DOHH2 (cell line): ENCODE data around the gene SH3GLB1.

ENCODE experiments used
- H3F3A ChIP-seq: fragments of 200-600 bp; sonication (generic), shearing (Covaris generic); 2 replicates; pipeline ENCODE4 v1.6.0; 2016; ENCODE audit warnings: antibody characterized with exemption, mild to moderate bottlenecking; ENCODE audit not compliant: control insufficient read depth, insufficient read depth
- H3K27ac ChIP-seq: fragments of 200-600 bp; sonication (generic); 2 replicates; pipeline ENCODE4 v1.5.1; 2014; ENCODE audit warnings: low read depth, mild to moderate bottlenecking, low read length, moderate library complexity
- H3K27me3 ChIP-seq: fragments of 200-600 bp; sonication (generic); 2 replicates; pipeline ENCODE4 v1.6.1; 2014; ENCODE audit warnings: mild to moderate bottlenecking, low read length, mixed read lengths; ENCODE audit not compliant: control insufficient read depth
- H3K36me3 ChIP-seq: fragments of 200-600 bp; sonication (generic); 2 replicates; pipeline ENCODE4 v1.6.1; 2014; ENCODE audit warnings: mild to moderate bottlenecking, low read length, moderate library complexity, mixed read lengths; ENCODE audit not compliant: control insufficient read depth
- H3K4me1 ChIP-seq: fragments of 200-600 bp; sonication (generic); 2 replicates; pipeline ENCODE4 v1.6.1; 2014; ENCODE audit warnings: mild to moderate bottlenecking, low read length, mixed read lengths; ENCODE audit not compliant: control insufficient read depth
- H3K4me2 ChIP-seq: fragments of 200-600 bp; sonication (generic); 2 replicates; pipeline ENCODE4 v1.6.0; 2014; ENCODE audit warnings: mild to moderate bottlenecking, low read length, moderate library complexity
- H3K4me3 ChIP-seq: fragments of 200-600 bp; sonication (generic); 2 replicates; pipeline ENCODE4 v1.5.1; 2014; ENCODE audit warnings: mild to moderate bottlenecking, low read length, mixed read lengths
- H3K79me2 ChIP-seq: fragments of 200-600 bp; sonication (generic); 2 replicates; pipeline ENCODE4 v1.6.1; 2014; ENCODE audit warnings: mild to moderate bottlenecking, low read length, mixed read lengths; ENCODE audit not compliant: control insufficient read depth
- H3K9me2 ChIP-seq: fragments of 200-600 bp; sonication (generic); replicated peaks from 2 replicates; pipeline ENCODE4 v1.6.1; 2014; ENCODE audit warnings: mild to moderate bottlenecking, low read length, mixed read lengths; ENCODE audit not compliant: control insufficient read depth
- H3K9me3 ChIP-seq: fragments of 200-600 bp; sonication (generic); 2 replicates; pipeline ENCODE4 v1.6.1; 2014; ENCODE audit warnings: antibody characterized with exemption, low read length, mixed read lengths; ENCODE audit not compliant: control insufficient read depth, insufficient read depth
- H4K20me1 ChIP-seq: fragments of 200-600 bp; sonication (generic); 2 replicates; pipeline ENCODE4 v1.6.0; 2014; ENCODE audit warnings: low read depth, mild to moderate bottlenecking, antibody characterized with exemption, low read length, moderate library complexity; ENCODE audit not compliant: control insufficient read depth, insufficient read depth
- EZH2phosphoT487 ChIP-seq: fragments of 200-600 bp; sonication (generic); IDR thresholded peaks from 2 replicates; pipeline ENCODE4 v1.6.1; 2017; ENCODE audit warnings: borderline replicate concordance, mild to moderate bottlenecking, antibody characterized with exemption, low read length, moderate library complexity, mixed read lengths
- TF ChIP-seq, protein P1 (sequence below): fragments of 200-600 bp; sonication (generic); IDR thresholded peaks from one replicate; pipeline ENCODE4 v1.5.1; 2014; ENCODE audit warnings: antibody characterized with exemption, mild to moderate bottlenecking, low read depth, low read length; ENCODE audit not compliant: poor library complexity, severe bottlenecking

The SH3GLB1 gene

DNA sequence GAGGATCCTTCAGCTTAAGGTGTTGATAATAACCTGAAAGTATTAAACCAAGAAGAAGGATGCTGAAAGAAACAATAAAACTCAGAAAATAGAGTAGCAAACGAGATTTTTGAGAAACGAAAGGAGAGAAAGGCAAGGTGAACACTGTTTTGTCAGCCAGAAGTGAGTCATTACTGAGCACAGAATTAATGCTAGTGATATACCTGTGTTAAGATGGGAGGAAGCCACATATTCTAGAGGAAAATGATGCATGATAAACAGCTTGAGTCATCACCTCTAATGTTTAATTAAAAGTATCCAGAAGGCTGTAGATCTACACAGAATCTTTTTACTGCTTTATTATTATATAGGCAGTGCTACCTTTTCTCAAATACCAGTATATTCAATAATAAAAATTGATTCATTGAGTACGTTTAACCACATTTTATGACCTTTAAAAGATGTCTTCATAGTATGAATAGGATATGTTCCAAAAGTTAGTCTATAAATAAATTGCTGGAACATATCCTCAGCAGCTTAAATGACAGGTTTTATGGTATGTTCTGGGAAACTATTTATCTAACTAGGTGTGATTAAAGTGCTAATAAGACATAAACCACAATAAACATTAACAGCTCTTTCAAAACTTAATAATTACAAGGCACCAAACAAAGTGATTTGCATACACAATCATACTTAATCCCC is 10.3 kb downstream of the SH3GLB1 start:
- Histone ChIP-seq H3K27ac (no peak overlapping the region), H4K20me1 (0 out of 2 replicates have a peak, but pooled peaks cover 3% of the 10 kb centered on the region), H3K27me3 (no peaks in the 10 kb centered on the region), H3K36me3 (peaks cover 46% of the 10 kb centered on the region), H3K4me3 (no peak overlapping the region), H3K79me2 (peaks cover 84% of the 10 kb centered on the region), H3K9me3 (no peaks in the 10 kb centered on the region), H3K9me2 (no peaks in the 10 kb centered on the region), H3F3A (no peaks in the 10 kb centered on the region; the same call in 1 of the 2 replicates), H3K4me1 (0 out of 2 replicates have a peak, but pooled peaks cover 13% of the 10 kb centered on the region), H3K4me2 (no peak overlapping the region)
- no peak for TF ChIP-seq EZH2phosphoT487
- TF ChIP-seq, protein P1, sequence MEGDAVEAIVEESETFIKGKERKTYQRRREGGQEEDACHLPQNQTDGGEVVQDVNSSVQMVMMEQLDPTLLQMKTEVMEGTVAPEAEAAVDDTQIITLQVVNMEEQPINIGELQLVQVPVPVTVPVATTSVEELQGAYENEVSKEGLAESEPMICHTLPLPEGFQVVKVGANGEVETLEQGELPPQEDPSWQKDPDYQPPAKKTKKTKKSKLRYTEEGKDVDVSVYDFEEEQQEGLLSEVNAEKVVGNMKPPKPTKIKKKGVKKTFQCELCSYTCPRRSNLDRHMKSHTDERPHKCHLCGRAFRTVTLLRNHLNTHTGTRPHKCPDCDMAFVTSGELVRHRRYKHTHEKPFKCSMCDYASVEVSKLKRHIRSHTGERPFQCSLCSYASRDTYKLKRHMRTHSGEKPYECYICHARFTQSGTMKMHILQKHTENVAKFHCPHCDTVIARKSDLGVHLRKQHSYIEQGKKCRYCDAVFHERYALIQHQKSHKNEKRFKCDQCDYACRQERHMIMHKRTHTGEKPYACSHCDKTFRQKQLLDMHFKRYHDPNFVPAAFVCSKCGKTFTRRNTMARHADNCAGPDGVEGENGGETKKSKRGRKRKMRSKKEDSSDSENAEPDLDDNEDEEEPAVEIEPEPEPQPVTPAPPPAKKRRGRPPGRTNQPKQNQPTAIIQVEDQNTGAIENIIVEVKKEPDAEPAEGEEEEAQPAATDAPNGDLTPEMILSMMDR, result no peak

DNA sequence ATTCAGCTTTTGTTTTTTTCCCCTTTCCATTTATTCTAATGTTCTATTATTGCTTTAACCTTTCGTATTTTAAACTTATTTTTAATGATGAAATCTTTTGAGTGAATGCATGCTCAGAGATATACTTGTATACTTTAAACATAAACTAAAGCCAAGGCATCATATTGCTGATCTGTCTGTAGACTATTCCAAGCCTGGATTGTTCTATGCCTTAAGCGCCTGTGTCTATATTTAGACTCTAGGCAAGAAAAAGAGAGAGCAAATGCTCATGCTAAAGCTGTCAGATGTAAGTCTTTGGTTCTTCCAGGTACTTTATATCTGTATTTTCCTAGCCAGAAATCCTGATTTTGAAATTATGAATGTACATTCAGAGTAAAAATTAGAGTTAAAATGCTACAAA is 14.4 kb downstream of the SH3GLB1 start:
- peaks cover 70% of the 10 kb centered on the region for H3K36me3 ChIP-seq
- H3K9me3 ChIP-seq, result no peaks in the 10 kb centered on the region
- H3F3A ChIP-seq, result no peaks in the 10 kb centered on the region; the same call in none of the 2 replicates

DNA sequence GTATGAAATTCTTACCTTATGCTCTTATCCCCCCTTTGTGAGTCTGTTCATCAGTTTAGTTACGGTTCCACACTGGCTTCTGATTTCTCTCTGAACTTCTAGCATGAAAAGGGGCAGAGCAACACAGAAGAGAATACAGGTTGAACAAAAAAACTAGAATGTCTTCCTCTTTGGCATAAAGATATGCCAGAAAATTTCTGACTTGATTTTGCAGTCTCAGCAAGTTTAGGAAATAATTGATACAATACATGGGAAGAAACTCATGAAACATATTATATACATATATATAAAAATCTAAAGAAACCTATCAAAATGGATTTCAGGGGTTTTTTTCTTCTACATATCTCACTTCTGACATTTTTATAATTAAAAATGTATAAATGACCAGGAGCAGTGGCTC is 27.0 kb downstream of the SH3GLB1 start:
- Histone ChIP-seq H3K36me3 (peaks cover 60% of the 10 kb centered on the region), H3K4me2 (no peak overlapping the region), H4K20me1 (no peaks in the 10 kb centered on the region), H3K79me2 (no peaks in the 10 kb centered on the region), H3K9me2 (no peaks in the 10 kb centered on the region), H3K27me3 (no peaks in the 10 kb centered on the region), H3K27ac (no peak overlapping the region), H3K4me3 (no peak overlapping the region), H3K4me1 (peaks cover 3% of the 10 kb centered on the region; the same call in 1 of the 2 replicates), H3F3A (0 out of 2 replicates have a peak, but pooled peaks cover 8% of the 10 kb centered on the region), H3K9me3 (no peaks in the 10 kb centered on the region)
- no peak for TF ChIP-seq EZH2phosphoT487
- TF ChIP-seq, protein P1, result no peak

More for the DNA sequence above, 14.4 kb downstream of the SH3GLB1 start:
- H3K4me1 ChIP-seq, result 0 out of 2 replicates have a peak, but pooled peaks cover 7% of the 10 kb centered on the region
- H3K9me2 ChIP-seq, result no peaks in the 10 kb centered on the region
- no peak overlapping the region for H3K4me2 ChIP-seq
- H3K27ac ChIP-seq, result no peak overlapping the region
- H3K27me3 ChIP-seq, result no peaks in the 10 kb centered on the region
- 0 out of 2 replicates have a peak, but pooled peaks cover 2% of the 10 kb centered on the region for H4K20me1 ChIP-seq
- no peak overlapping the region for H3K4me3 ChIP-seq
- TF ChIP-seq, protein P1, result no peak
- no peak for TF ChIP-seq EZH2phosphoT487
- H3K79me2 ChIP-seq, result peaks cover 45% of the 10 kb centered on the region
